ENCODE data around the gene C16orf92. TPM values are rescaled to one million over a fixed set of nuclear protein-coding genes. Genes with fewer than 3 reads are reported as not detected.

The C16orf92 gene
- total RNA-seq, 3 donors from 2014 or later (not counting 1 experiment from before 2014, with no cell fraction given): not detected

DNA sequence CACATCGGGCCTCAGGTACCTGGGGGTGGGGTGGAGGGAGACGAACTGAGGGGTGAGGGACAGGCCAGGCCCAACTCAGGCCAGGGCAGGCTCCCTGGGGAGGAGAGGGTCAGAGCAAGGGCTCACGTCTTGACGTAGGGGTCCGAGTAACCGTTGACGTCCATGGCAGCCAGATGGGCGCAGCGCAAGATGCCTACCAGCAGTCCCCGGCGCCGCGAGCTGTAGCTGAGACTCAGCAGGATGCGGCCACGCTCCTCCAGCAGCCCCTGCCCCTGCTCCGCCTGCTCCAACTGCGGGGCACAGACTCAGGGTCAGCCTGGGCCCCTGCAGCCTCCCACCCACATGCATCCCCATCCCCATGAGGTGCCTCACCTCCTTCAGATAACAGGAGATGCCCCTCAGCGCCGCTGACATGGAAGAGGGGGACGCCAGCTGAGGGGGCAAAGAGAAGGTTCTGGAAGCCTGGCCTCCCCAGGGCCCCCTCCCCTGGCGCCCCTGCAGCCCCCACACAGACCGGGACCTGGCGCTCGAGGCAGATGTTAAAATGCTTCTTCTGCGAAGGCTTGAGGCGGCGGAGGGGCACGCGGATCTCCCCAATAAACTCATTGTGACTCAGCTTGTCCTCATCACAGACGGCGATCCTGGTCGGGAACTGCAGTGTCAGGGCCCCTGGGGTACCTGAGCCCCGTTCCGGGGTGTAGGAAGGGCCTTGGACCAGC, 16.2 kb upstream of the C16orf92 start:
- no peak for ATAC-seq
- no peaks in the 10 kb centered on the region for H3K9me3 Mint-ChIP-seq
- TF ChIP-seq, protein P1, sequence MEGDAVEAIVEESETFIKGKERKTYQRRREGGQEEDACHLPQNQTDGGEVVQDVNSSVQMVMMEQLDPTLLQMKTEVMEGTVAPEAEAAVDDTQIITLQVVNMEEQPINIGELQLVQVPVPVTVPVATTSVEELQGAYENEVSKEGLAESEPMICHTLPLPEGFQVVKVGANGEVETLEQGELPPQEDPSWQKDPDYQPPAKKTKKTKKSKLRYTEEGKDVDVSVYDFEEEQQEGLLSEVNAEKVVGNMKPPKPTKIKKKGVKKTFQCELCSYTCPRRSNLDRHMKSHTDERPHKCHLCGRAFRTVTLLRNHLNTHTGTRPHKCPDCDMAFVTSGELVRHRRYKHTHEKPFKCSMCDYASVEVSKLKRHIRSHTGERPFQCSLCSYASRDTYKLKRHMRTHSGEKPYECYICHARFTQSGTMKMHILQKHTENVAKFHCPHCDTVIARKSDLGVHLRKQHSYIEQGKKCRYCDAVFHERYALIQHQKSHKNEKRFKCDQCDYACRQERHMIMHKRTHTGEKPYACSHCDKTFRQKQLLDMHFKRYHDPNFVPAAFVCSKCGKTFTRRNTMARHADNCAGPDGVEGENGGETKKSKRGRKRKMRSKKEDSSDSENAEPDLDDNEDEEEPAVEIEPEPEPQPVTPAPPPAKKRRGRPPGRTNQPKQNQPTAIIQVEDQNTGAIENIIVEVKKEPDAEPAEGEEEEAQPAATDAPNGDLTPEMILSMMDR (IDR thresholded peaks at IDR 0.05): no peak

GRCh38 chr16:30007378-30007895, 15.6 kb upstream of the C16orf92 start:
- H3K4me1 Mint-ChIP-seq: peaks cover 5 to 26% of the 10 kb centered on the region in 2 donors
- Histone ChIP-seq H3K4me1 (ENCODE audit: control insufficient read depth, insufficient read depth, low read length) (peaks cover 16% of the 10 kb centered on the region), H3K27me3 (ENCODE audit: control insufficient read depth, insufficient read depth, low read length) (peaks cover 13% of the 10 kb centered on the region), H3K27ac (ENCODE audit: low read length) (no peak overlapping the region), H3K36me3 (ENCODE audit: control insufficient read depth, insufficient read depth, low read length) (peaks cover 3% of the 10 kb centered on the region), H3K4me3 (ENCODE audit: low read length) (no peak overlapping the region), H3K9me3 (ENCODE audit: control insufficient read depth, insufficient read depth, low read length) (no peaks in the 10 kb centered on the region)
- H3K4me3 Mint-ChIP-seq: no peak overlapping the region
- WGBS (ENCODE audit: insufficient coverage): 82% methylated on average over 11 of the region's 11 CpGs
- DNase-seq (no peak), ATAC-seq (no peak)
- no peaks in the 10 kb centered on the region for H3K36me3 Mint-ChIP-seq
- H3K27ac Mint-ChIP-seq: no peak overlapping the region
- TF ChIP-seq, protein P1 (IDR thresholded peaks at IDR 0.05): no peak
- intact Hi-C loops (cut with micrococcal nuclease): loop anchor here (5.0 kb wide), 1 partner anchor 305 kb away; no protein-coding TSS in a partner anchor
- no peaks in the 10 kb centered on the region for H3K9me3 Mint-ChIP-seq
- peaks cover 7 to 26% of the 10 kb centered on the region in 2 donors for H3K27me3 Mint-ChIP-seq (ENCODE audit: low read depth in 2 of 2)

More for the DNA sequence above, 16.2 kb upstream of the C16orf92 start:
- no peak for DNase-seq
- peaks cover 2 to 22% of the 10 kb centered on the region in 2 donors for H3K27me3 Mint-ChIP-seq (ENCODE audit: low read depth in 2 of 2)
- no peaks in the 10 kb centered on the region for H3K36me3 Mint-ChIP-seq
- Histone ChIP-seq H3K9me3 (ENCODE audit: control insufficient read depth, insufficient read depth, low read length) (no peaks in the 10 kb centered on the region), H3K27me3 (ENCODE audit: control insufficient read depth, insufficient read depth, low read length) (peaks cover 13% of the 10 kb centered on the region), H3K4me1 (ENCODE audit: control insufficient read depth, insufficient read depth, low read length) (peaks cover 16% of the 10 kb centered on the region), H3K36me3 (ENCODE audit: control insufficient read depth, insufficient read depth, low read length) (peaks cover 5% of the 10 kb centered on the region), H3K4me3 (ENCODE audit: low read length) (no peak overlapping the region), H3K27ac (ENCODE audit: low read length) (no peak overlapping the region)
- no peak overlapping the region for H3K4me3 Mint-ChIP-seq
- peaks cover under 1 to 27% of the 10 kb centered on the region in 2 donors for H3K4me1 Mint-ChIP-seq
- intact Hi-C loops (cut with micrococcal nuclease): loop anchor here (5.0 kb wide), 1 partner anchor 305 kb away; no protein-coding TSS in a partner anchor
- H3K27ac Mint-ChIP-seq: no peak overlapping the region
- 95% methylated on average over 34 of the region's 34 CpGs for WGBS (ENCODE audit: insufficient coverage)

DNA sequence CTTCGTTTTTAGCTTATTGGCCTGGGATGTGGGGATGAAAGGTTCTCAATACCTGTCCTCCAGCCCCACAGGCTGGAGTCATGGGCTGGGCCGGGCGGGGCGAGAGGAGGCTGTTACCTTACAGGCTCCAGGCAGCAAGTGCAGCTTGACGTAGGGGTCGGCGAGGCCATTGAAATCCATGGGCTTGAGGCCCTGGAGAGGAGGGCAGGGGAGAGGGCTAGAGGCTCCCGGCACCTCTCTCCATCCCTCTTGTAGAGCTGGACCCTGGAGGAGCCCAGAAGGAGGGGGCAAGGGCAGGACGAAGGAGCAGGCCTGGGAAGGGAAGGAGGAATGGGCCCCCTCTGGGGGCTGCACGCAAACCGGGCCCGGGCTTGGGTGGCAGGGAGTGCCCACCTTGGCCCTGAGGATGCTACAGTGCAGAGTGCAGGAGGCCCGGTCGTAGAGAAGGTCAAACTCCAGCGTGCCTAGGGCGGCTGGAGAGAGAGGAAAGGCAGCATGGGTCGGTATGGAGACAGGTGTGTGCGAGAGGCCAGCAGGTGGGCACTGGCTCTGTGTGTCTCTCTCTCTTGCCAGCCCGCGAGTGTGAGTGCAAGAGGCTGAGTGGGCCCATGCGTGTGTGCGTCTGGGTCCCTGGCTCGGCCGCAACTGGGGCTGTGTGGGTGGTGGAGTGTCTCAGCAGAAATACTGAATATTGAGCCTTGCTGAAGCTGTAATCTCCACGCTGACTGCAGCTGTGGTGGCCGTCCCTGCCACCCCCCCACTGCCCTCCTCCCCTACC, 13.7 kb upstream of the C16orf92 start:
- Mint-ChIP-seq H3K4me1 (peaks cover 5 to 17% of the 10 kb centered on the region in 2 donors), H3K36me3 (no peaks in the 10 kb centered on the region), H3K9me3 (no peaks in the 10 kb centered on the region), H3K27me3 (ENCODE audit: low read depth in 2 of 2) (peaks cover 7 to 26% of the 10 kb centered on the region in 2 donors), H3K27ac (no peak overlapping the region), H3K4me3 (peak overlapping the region; percentile 35)
- WGBS (ENCODE audit: insufficient coverage): 68% methylated on average over 26 of the region's 26 CpGs
- intact Hi-C loops (cut with micrococcal nuclease): loop anchor here (5.0 kb wide), 1 partner anchor 307 kb away; no protein-coding TSS in a partner anchor
- Histone ChIP-seq H3K9me3 (ENCODE audit: control insufficient read depth, insufficient read depth, low read length) (no peaks in the 10 kb centered on the region), H3K27me3 (ENCODE audit: control insufficient read depth, insufficient read depth, low read length) (peaks cover 13% of the 10 kb centered on the region), H3K27ac (ENCODE audit: low read length) (no peak overlapping the region), H3K36me3 (ENCODE audit: control insufficient read depth, insufficient read depth, low read length) (no peaks in the 10 kb centered on the region), H3K4me3 (ENCODE audit: low read length) (no peak overlapping the region), H3K4me1 (ENCODE audit: control insufficient read depth, insufficient read depth, low read length) (peaks cover 16% of the 10 kb centered on the region)
- no peak for DNase-seq
- TF ChIP-seq, protein P1 (IDR thresholded peaks at IDR 0.05): no peak
- no peak for ATAC-seq
